Fibroblast of villous mesenchyme (primary cell): ENCODE data around the gene HTT-AS. TPM values are rescaled to one million over a fixed set of nuclear protein-coding genes. Genes with fewer than 3 reads are reported as not detected.

ENCODE experiments used
- DNase-seq: peaks from one replicate; pipeline ENCODE4 v3.0.0-alpha.2; 2010; ENCODE audit warnings: low read depth
- H3K4me3 ChIP-seq: 2 replicates; pipeline ENCODE4 v1.5.1; 2011; ENCODE audit warnings: low read depth, mild to moderate bottlenecking, low read length
- small RNA-seq: library from RNA; depleted of rRNA; stranded (forward); fragments of <200 nt; gene quantifications from one replicate; pipeline ENCODE3, GENCODE V24; 2012
- total RNA-seq: library from RNA; depleted of rRNA; stranded (reverse); fragments of >200 nt; gene quantifications from 2 replicates; pipeline ENCODE4 v1.2.3, GENCODE V29; 2012
- TF ChIP-seq, protein P1 (sequence below): IDR thresholded peaks from 2 replicates; pipeline ENCODE4 v1.5.1; 2012; ENCODE audit warnings: low read depth, mild to moderate bottlenecking, low read length; ENCODE audit not compliant: insufficient read depth

Gene HTT-AS
- total RNA-seq, 1 donor: not detected

GRCh38 chr4:3021627-3022026 is 52.7 kb downstream of the HTT-AS start:
- TF ChIP-seq, protein P1, sequence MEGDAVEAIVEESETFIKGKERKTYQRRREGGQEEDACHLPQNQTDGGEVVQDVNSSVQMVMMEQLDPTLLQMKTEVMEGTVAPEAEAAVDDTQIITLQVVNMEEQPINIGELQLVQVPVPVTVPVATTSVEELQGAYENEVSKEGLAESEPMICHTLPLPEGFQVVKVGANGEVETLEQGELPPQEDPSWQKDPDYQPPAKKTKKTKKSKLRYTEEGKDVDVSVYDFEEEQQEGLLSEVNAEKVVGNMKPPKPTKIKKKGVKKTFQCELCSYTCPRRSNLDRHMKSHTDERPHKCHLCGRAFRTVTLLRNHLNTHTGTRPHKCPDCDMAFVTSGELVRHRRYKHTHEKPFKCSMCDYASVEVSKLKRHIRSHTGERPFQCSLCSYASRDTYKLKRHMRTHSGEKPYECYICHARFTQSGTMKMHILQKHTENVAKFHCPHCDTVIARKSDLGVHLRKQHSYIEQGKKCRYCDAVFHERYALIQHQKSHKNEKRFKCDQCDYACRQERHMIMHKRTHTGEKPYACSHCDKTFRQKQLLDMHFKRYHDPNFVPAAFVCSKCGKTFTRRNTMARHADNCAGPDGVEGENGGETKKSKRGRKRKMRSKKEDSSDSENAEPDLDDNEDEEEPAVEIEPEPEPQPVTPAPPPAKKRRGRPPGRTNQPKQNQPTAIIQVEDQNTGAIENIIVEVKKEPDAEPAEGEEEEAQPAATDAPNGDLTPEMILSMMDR: no peak

GRCh38 chr4:3021127-3021526 is 53.2 kb downstream of the HTT-AS start:
- TF ChIP-seq, protein P1: no peak
- DNase-seq: no peak
- no peak overlapping the region for H3K4me3 ChIP-seq

More at GRCh38 chr4:3021627-3022026, 52.7 kb downstream of the HTT-AS start:
- no peak for DNase-seq
- no peak overlapping the region for H3K4me3 ChIP-seq

DNA sequence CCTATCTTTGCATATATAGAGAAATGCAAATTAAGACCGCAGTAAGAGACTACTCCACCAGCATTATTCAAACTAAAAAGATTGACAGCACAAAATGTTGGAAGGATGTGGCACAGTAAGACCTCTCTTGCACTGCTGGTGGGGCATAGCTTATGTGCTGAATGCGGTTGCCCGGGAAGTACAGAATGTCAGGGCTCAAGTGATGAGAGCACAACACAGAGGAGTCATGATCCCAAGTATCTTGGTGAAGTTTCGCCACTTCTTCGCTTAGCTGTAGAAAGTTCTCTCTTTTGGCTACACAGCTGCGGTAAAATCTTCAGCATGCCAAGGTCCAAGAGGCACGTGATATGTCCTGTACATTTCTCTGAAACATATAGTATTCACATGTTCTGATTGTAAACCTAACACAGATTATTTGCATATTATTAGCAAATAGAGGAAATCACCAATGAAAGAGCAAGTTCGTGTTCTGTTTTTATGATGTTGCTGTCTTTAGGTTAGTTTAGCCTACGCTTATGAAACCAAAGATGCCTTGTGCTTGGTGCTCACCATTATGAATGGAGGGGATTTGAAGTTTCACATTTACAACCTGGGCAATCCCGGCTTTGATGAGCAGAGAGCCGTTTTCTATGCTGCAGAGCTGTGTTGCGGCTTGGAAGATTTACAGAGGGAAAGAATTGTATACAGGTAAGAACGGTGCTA is 55.0 kb downstream of the HTT-AS start:
- TF ChIP-seq, protein P1: no peak
- no peak for DNase-seq
- H3K4me3 ChIP-seq: no peak overlapping the region

DNA sequence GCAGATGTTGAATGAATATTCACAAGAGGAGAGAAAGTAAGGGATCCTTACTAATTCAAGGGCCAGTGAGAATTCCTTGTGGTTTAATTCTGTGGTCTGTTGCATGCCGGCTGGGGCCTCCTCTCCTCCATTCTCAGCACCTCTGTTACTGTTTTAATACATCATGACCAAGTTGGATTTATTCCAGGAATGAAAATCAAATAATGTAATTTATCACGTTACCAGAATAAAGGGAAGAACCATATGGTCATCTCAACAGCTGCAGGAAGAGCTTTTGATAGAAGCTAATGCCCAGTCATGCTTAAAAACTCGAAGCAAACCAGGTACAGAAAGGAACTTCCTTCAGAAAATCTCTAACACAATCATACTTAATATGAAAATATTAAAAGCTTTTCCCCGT is 56.8 kb downstream of the HTT-AS start:
- no peak overlapping the region for H3K4me3 ChIP-seq
- DNase-seq: no peak
- TF ChIP-seq, protein P1: no peak

GRCh38 chr4:3016961-3017360 is 57.4 kb downstream of the HTT-AS start:
- no peak for DNase-seq

DNA sequence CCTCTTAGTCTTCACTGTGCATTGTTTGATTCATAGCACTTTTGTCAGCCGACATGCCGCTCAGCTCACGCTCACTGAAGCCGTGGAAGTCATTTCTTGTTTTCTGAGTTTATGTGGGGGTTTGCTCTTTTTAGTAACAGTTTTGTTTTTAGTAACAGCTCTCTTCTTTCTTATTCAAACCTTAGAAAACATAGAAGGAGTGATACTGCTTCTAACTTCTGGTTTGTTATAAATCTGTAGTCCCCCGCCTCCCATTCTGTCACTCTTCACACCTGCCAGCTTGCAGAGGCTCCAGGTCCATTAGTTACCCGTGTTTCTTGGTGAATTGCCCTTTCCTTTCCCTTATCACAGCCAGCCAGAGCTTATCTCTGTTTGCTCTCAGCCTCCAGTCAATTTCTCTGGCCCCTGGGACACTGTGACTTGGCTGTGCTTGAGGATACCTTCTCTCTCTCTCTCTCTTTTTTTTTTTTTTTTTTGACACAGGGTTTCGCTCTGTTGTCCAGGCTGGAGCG is 60.4 kb downstream of the HTT-AS start:
- TF ChIP-seq, protein P1: no peak
- no peak overlapping the region for H3K4me3 ChIP-seq
- no peak for DNase-seq

More at GRCh38 chr4:3016961-3017360, 57.4 kb downstream of the HTT-AS start:
- TF ChIP-seq, protein P1: no peak
- no peak overlapping the region for H3K4me3 ChIP-seq

Small RNA genes lying within 50 kb of the gene (small RNA-seq; reads per million reads assigned to genes)
- gene RF02134 (not detected), gene RF02135 (not detected), gene RNU6-204P (not detected)

Other genes with a start within 250 kb of the HTT-AS start
- gene ADD1, start 230.7 kb downstream of the HTT-AS start, total RNA-seq: 212 and 235 TPM in 2 replicates
- 19.3 and 26.3 TPM in 2 replicates for gene NOP14, start 111.1 kb downstream of the HTT-AS start, total RNA-seq
- gene GRK4, start 111.0 kb downstream of the HTT-AS start, total RNA-seq: 6.4 and 7.3 TPM in 2 replicates
- 60.6 and 65.2 TPM in 2 replicates for gene HTT, start 143 bp upstream of the HTT-AS start, total RNA-seq
- 0.64 and 0.86 TPM in 2 replicates for gene MSANTD1, start 174.6 kb upstream of the HTT-AS start, total RNA-seq
- gene RGS12, start 218.5 kb upstream of the HTT-AS start, total RNA-seq: 11.7 and 13.5 TPM in 2 replicates